Keratinocyte (primary cell): ENCODE results near the gene MIPOL1.

Source experiments
- EZH2 ChIP-seq: IDR thresholded peaks from one replicate; pipeline ENCODE4 v1.6.1; 2012; ENCODE audit warnings: inconsistent platforms, mild to moderate bottlenecking, low read length, moderate library complexity
- TF ChIP-seq, protein P1 (sequence below), 3 experiments: IDR thresholded peaks in 1 of 3; conservative IDR thresholded peaks in 1 of 3; optimal IDR thresholded peaks in 1 of 3; 2 replicates in 2 of 3; 3 replicates in 1 of 3; pipeline versions ENCODE3 to v1.5.1; 2011; ENCODE audit warnings: low read length in 3 of 3, mild to moderate bottlenecking in 3 of 3, moderate library complexity in 2 of 3, control low read depth in 1 of 3, inconsistent platforms in 1 of 3; ENCODE audit not compliant: insufficient read depth in 2 of 3; ENCODE audit errors: extremely low read depth in 1 of 3

DNA sequence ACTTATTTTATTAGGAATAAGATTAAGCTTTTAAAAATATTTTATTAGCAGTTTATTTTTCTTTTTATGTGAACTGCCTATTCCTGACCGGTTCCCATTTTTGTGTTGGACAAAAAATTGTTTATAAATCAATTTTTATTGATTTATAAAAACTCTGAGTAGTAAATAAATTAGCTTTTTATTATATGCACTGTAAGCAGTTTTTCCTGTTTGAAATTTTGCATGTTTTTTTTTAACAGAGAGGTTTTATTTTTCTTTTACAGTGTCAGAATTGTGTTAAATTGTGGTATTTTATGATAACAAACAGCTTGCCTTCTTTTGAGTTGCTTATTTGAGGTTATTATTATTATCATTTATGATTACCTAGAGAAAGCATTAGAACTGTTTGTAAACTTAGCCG is 329.3 kb downstream of the MIPOL1 start:
- TF ChIP-seq, protein P1, sequence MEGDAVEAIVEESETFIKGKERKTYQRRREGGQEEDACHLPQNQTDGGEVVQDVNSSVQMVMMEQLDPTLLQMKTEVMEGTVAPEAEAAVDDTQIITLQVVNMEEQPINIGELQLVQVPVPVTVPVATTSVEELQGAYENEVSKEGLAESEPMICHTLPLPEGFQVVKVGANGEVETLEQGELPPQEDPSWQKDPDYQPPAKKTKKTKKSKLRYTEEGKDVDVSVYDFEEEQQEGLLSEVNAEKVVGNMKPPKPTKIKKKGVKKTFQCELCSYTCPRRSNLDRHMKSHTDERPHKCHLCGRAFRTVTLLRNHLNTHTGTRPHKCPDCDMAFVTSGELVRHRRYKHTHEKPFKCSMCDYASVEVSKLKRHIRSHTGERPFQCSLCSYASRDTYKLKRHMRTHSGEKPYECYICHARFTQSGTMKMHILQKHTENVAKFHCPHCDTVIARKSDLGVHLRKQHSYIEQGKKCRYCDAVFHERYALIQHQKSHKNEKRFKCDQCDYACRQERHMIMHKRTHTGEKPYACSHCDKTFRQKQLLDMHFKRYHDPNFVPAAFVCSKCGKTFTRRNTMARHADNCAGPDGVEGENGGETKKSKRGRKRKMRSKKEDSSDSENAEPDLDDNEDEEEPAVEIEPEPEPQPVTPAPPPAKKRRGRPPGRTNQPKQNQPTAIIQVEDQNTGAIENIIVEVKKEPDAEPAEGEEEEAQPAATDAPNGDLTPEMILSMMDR (optimal IDR thresholded peaks at IDR 0.05 in 1 of 3, IDR thresholded peaks at IDR 0.05 in 1 of 3, conservative IDR thresholded peaks at IDR 0.05 in 1 of 3; ENCODE audit: extremely low read depth in 1 of 3, insufficient read depth in 2 of 3, low read length in 3 of 3), result no peak
- no peak for TF ChIP-seq EZH2
